GM18870 (cell line): Measurements from ENCODE around the gene ZSCAN26.
"Not testable (repeated sequence)": the region's sequence is repeated elsewhere in the genome, so short reads cannot be mapped to it uniquely, and the experiment has no call there.

Experiments used
- ATAC-seq: cut with Tn5 transposase; IDR thresholded peaks from one replicate; pipeline ENCODE4 v1.9.1; 2021; ENCODE audit warnings: moderate library complexity; ENCODE audit not compliant: unreplicated experiment

Gene ZSCAN26

DNA sequence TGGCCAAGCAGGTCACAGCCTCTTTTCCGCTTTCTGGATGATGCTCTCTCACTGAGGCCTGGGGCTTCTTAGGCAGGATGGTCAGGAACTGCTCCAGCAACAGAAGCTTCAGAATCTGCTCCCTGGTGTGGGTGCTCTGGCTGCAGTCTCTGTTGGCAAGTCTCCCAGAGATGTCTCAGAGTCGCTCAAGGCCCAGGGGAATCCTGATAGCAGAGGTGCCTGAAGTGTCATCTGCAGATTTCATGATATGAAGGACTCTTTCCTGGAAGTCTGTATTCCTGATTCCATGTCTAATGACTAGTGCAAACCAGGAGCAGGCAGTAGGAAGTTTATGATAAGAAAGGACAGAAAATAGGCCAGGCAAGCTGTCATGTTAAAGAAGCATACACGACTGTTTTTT, 48.7 kb downstream of the ZSCAN26 start:
- ATAC-seq, result no peak

GRCh38 chr6:28317866-28318265, 50.9 kb downstream of the ZSCAN26 start:
- not testable (repeated sequence) for ATAC-seq

GRCh38 chr6:28322661-28323060, 55.7 kb downstream of the ZSCAN26 start:
- no peak for ATAC-seq

GRCh38 chr6:28323813-28324424, 57.0 kb downstream of the ZSCAN26 start:
- ATAC-seq, result no peak

GRCh38 chr6:28326371-28326948, 59.5 kb downstream of the ZSCAN26 start:
- no peak for ATAC-seq
